OCI-M1 (cell line): ENCODE data around the gene BATF3.

Experiments
- DNase-seq: peaks from one replicate; lab custom pipeline; 2025; lab: John Stamatoyannopoulos, UW

The BATF3 gene

DNA sequence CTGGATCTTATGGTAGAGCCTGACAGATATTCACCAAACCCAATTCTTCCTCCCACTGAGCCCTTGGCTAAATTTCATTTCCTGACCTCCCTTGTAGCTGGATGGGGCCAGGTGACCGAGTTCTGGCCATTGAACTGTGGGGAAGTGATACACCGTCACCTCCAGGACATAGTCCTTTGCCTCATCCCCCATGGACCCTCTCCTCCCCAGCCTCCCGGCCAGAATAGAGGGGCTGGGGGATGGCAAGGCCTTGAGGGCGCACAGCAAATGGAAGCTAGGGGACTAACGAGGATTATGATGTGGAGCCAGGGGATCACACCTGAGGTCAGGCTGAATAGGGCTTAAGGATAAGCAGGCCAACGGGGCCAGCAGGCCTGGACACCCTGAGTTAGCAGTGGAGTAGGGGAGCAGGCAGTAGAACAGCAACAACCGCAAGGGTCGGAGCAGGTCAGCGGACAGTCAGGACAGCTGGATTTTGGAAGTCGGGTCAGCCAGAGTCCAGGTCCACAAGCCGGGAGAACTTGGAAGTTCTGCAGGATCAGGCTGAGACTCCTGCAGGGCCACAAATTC lies 15.0 kb downstream of the BATF3 start:
- DNase-seq, result no peak

- no peak for DNase-seq
Observed at GRCh38 chr1:212684076-212684475, 15.6 kb downstream of the BATF3 start.

GRCh38 chr1:212683357-212683722 lies 16.3 kb downstream of the BATF3 start:
- DNase-seq, result peak; percentile 21

GRCh38 chr1:212680680-212681389 lies 18.8 kb downstream of the BATF3 start:
- DNase-seq, result no peak

GRCh38 chr1:212678456-212679410 lies 20.9 kb downstream of the BATF3 start:
- DNase-seq, result peak; percentile 16

DNA sequence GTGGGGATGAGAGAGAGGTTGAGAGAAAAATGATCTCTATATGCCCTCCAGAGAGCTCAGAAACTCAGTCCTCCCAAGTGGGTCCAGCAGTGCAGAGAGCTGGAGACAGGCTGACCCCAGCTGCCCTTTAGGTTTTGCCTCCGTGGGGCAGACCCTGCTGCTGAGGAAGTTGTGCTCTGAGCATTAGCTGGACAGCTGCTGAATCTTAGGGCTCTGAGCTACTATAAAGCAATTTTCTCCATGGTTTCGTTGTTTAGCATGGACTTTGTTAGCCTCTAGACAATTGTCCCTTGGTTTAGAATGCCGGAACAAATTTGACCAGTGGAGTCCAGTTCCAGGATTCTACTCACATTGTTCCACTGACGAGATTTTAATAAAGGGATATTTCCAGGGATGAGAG lies 22.1 kb downstream of the BATF3 start:
- DNase-seq, result no peak

DNA sequence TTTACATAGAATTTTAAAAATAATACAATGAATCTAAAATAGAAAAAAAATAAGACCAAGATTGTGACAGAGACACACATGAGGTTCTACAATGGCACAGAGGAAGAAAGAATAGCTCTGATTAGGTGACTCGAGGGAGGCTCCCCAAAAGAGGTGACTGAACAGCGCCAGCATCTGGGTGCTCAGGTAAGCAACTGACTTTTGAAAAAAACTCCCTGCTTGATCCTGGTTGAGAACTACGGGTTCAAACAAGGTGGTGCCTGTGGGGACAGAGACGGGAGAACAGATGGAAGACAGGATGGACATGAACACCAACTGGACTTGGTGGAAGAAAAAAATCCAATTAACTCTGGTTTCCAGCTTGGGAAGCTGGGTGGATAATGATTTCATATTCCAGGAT lies 22.5 kb downstream of the BATF3 start:
- no peak for DNase-seq

- no peak for DNase-seq
Observed at GRCh38 chr1:212675675-212676074, 24.0 kb downstream of the BATF3 start.

GRCh38 chr1:212674872-212675271 lies 24.8 kb downstream of the BATF3 start:
- DNase-seq, result no peak

- DNase-seq, result peak; percentile 83
Observed at GRCh38 chr1:212671342-212672031, 28.2 kb downstream of the BATF3 start.

DNA sequence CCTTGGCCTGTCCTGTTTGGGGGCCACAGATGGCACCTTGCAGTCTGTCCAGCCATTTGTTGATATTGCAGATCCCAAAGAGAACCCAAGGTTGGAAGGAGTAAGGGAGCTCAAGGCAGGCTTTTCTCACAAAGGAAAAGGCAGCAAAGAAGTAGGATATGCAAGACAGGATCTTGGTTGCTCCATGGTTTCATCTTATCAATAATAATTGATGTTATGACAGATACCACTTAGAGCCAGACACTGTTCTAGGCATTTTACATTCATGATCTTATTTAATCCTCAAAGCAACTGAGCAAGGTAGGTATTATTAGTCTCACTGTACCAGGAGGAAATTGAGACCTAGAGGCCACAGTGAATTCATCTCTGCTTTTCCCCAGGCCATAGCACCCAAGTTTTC lies 28.8 kb downstream of the BATF3 start:
- DNase-seq, result no peak

GRCh38 chr1:212670301-212670700 lies 29.3 kb downstream of the BATF3 start:
- DNase-seq, result no peak

DNA sequence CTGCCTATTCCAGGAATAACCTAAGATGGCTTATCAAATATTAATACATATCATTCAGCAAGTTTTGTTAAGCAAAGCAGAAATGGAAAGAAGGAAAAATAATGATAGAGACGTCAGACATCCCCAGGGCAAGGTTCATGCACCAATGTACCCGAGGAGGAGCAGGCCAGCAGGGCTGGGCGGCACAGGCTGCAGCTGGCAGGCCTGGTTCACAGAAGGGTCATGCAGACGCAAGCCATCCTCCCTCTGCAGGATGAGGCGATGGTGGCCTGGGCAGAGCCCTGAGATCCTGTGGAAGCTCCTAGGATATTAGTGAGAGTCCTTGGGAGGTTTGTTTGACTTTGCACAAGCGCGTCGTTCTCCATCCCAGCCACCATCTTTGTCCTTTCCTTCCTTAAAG lies 30.0 kb downstream of the BATF3 start:
- no peak for DNase-seq

DNA sequence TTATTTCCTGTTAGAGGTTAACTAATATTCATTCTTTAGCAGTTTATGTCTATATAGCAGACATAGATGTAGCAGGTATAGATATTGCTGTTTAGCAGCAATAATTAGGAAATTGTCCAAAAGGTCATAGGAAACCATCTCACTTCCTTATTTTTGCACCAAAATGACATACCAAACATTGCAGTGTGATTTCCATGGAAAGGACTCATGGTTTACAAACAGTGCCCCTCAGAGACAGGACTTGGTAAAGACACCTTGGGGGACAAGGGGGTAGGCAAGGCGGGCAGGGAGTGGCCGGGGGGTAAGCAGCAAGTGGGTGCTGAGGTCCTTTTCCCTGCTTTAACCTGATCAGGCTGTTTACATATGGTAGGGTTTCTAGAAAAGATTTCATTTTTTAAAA lies 30.5 kb downstream of the BATF3 start:
- DNase-seq, result peak; percentile 86

DNA sequence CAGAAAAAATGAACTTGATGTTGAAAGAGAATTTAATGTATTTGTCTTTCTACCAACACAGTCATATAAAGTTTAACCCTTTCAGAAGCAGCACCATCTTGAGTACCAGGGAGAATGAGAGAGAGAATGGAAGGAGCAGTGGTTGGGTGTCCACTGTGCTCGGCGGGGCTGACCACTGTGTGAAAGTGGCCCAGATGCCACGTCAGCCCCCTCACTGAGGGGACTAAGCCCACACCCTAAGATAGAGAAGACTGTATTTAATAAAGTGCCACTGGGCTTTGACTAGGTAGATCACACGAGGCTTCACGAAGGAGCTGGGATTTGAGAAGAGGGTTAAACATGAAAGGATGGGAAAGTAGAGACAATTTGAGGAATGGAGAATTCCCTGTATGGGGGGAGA lies 31.2 kb downstream of the BATF3 start:
- DNase-seq, result no peak

- peak; percentile 46 for DNase-seq
Observed at GRCh38 chr1:212667223-212668139, 32.2 kb downstream of the BATF3 start.

GRCh38 chr1:212666116-212666775 lies 33.4 kb downstream of the BATF3 start:
- DNase-seq, result no peak

DNA sequence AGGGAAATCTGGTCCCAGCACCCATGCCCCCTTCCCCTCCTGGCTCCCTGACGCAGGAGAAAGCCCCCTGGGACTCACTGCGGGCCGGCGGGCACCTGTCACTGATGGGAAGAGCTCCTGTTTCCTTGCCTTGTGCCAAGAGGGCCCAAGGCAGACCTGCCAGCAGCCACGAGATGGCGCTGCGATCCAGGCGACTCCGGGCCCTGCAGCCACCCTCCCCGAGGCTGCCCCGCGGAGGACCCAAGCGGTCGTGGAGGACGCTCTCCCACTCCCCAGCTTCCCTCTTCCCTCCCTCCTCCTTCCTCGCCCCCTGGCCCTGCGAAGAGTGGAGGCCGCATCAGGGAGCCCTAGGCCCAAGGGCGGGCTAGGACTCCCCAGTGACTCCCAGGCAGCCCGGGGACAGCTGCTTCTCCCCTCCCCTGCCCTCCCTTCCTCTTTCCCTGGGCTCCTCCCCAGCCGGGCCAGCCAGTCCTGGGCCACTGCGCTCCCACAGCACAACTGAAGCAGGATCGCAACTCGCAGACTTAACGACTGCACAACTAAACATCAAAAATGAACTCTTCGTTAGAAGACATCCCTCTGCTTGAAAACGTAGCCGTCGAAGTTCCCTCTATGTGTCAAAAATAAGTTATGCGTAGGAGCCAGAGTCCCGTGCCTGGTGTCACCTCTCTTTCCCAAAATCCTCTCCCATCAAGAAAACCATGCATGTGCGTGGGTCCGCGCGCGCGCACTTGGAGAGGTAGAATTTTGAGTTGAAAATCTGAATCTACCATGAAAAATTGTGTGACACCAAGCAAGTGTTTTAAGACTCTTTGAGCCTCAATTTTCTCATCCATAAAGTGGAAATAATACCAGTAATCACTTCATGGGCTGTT lies 34.2 kb downstream of the BATF3 start:
- DNase-seq, result peak; percentile 87

DNA sequence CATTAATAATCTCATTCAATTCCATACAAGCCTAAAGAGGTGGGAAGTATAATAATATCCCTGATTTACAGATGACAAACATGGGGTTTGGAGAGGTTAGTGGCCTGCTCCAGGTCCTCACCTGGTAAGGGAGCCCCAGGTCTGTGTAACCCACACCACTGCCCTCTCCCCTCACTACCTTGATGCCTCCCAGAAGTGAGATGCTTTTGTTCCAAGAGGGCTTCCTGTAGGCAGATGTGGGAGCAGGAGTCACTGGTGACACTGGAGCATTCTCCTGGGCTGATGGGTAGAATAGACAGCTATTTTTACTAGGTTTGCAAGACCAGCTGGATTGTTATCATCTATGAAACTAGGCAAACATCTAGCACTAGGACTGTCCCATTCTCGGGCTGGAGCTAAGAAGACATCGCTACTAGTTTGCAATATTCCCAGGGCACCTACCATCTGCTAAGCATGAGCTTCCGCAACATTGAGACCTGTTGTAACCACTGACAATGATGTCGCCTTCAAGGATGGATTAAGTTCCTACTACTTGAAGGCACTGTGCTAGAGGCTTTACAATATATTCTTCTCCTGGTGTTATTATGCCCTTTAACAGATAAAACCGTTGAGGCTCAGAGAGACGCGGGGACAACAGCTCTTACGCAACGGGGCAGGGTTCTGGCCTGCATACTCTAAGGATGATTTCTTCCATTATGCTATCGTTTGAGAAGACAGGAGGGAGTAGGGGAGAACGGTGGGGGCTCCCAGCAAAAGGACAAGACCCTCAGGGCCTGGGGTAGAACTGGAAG lies 35.0 kb downstream of the BATF3 start:
- DNase-seq, result no peak
